HG03108 (cell line): ENCODE measurements around the gene MRPS27.

ENCODE experiments used
- ATAC-seq: cut with Tn5 transposase; IDR thresholded peaks from one replicate; pipeline ENCODE4 v1.9.1; 2021; ENCODE audit warnings: moderate library complexity; ENCODE audit not compliant: unreplicated experiment

The MRPS27 gene

DNA sequence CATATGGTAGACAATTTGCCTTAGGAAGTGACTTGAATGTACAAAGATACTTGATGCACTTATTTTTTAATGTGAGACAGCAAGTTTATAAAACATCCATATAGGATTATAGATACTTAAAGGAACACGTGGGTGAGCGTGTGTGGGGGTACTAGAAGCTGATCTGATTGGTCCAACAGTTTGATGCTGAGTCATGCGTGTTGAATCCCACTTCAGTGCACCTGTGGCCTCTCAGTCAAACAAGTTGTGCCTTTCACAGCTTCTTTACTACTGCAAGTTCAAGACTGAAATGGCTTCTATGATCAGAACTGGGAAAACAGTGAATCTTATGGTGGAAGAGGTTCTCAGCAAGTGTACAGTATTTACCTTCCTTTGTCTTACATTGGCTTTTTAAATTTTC lies 113.9 kb downstream of the MRPS27 start:
- no peak for ATAC-seq

DNA sequence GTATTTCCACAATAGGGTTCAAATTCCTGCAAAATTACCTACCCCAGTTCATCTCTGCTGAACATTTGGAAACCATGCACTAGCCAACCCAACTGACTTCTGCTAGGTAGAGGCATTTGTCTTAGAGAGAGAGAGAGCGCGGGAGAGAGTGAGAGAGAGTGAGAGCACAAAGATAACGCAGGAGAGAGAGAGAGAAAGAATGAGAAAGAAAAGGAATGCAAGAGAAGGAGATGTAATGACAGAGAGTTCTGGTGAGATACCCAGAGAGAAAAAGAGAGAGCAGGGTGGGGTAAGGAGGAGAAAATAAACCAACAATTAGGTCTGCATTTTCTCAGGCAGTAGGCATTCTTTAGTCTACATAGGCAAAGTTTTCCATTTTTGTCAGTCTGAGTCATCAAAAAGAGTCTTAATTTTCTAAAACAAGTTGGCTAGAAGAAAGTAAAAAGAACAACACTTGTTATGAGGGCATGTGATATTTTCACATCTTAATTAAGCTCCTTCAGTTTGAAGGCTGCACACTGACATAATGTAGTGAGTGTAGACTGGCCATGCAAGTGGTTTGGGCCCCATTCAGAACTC lies 114.5 kb downstream of the MRPS27 start:
- no peak for ATAC-seq

DNA sequence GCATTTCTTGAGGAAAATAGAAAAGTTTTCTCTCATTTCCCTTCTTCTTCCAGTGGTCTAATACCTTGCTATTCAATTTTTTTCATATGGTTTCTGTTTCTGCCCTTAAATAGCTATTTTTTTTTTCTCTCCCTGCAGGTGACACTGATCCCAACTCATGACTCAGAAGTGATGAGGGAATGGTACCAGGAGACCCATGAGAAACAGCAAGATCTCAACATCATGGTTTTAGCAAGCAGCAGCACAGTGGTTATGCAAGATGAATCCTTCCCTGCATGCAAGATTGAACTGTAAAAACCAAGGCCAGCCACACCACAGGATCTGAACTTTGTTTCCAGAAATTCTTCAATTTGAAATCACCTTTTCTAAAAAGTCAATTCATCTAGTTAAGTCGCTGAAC lies 115.1 kb downstream of the MRPS27 start:
- ATAC-seq = no peak

DNA sequence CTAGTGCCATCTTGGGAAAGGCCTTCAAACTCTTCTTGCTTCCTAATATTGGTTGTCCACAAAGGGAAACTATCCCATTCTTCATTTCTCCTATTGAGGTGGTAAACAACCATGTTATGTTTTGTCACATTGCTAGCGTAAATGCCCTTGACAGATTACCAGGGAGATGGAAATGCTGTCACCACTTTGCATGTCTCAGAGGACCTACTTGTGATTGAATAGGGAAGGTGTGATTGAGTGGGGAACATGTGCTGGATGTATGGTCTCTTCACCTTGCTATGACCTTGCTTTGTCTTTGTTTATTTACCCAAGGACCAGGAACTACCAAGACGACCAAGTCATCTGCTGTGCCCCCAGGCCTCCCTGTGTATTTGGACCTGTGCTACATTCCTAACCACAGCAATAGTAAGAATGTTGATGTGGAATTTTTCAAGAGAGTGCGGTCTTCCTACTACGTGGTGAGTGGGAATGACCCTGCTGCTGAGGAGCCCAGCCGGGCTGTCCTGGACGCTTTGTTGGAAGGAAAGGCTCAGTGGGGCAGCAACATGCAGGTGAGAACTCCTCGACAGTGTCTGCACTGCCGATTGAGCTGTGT lies 116.7 kb downstream of the MRPS27 start:
- ATAC-seq = no peak

DNA sequence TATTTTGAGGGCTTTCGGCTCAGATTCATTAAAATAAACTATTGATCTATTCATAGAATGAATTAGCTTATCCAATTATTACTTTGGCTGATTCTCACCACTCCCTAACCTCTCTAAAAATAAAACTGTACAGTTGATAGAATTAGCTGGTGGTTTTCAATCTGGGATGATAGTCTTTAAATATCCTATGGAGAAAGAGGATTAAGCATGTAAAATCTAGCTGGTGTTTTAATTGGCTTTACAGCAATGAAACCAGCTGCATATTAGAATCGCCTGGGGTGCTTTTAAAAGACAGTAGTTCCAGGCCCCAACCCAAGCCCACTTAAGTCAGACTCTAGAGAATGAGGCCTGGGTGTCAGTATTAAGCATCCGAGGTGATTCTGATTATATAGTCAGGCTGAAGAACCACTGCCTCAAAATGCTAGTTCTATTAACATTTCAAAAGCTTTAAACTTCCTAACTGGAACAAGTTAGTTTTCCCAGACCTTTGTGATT lies 117.7 kb downstream of the MRPS27 start:
- no peak for ATAC-seq

DNA sequence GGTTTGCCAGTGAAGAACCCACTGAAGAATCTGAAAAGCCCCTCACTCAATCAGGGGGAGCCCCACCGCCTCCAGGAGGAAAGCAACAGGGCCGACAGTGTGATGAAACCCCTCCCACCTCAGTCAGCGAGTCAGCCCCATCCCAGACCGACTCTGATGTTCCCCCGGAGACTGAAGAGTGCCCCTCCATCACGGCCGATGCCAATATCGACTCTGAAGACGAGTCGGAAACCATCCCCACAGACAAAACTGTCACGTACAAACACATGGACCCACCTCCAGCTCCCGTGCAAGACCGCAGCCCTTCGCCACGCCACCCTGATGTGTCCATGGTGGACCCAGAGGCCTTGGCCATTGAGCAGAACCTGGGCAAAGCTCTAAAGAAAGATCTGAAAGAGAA lies 120.4 kb downstream of the MRPS27 start:
- no peak for ATAC-seq

DNA sequence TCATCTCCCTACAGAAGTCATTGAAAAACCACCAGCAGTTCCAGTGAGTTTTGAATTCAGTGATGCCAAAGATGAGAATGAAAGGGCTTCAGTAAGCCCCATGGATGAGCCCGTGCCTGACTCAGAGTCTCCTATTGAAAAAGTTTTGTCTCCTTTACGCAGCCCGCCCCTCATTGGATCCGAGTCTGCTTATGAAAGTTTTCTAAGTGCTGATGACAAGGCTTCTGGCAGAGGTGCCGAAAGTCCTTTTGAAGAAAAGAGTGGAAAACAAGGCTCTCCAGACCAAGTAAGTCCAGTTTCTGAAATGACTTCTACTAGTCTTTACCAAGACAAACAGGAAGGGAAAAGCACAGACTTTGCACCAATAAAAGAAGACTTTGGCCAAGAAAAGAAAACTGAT lies 122.6 kb downstream of the MRPS27 start:
- ATAC-seq = no peak

DNA sequence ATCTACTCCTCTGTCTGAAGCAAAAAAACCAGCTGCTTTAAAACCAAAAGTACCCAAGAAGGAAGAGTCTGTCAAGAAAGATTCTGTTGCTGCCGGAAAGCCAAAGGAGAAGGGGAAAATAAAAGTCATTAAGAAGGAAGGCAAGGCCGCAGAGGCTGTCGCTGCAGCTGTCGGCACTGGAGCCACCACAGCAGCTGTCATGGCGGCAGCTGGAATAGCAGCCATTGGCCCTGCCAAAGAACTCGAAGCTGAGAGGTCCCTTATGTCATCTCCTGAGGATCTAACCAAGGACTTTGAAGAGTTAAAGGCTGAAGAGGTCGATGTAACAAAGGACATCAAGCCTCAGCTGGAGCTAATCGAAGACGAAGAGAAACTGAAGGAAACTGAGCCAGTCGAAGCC lies 124.5 kb downstream of the MRPS27 start:
- no peak for ATAC-seq

DNA sequence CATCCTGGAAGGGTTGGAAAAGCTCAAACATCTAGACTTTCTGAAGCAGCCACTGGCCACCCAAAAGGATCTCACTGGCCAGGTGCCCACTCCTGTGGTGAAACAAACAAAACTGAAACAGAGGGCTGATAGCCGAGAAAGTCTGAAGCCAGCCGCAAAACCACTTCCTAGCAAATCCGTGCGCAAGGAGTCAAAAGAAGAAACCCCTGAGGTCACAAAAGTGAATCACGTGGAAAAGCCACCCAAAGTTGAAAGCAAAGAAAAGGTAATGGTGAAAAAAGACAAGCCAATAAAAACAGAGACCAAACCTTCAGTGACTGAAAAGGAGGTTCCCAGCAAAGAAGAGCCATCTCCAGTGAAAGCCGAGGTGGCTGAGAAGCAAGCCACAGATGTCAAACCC lies 125.2 kb downstream of the MRPS27 start:
- ATAC-seq = peak; percentile 97

DNA sequence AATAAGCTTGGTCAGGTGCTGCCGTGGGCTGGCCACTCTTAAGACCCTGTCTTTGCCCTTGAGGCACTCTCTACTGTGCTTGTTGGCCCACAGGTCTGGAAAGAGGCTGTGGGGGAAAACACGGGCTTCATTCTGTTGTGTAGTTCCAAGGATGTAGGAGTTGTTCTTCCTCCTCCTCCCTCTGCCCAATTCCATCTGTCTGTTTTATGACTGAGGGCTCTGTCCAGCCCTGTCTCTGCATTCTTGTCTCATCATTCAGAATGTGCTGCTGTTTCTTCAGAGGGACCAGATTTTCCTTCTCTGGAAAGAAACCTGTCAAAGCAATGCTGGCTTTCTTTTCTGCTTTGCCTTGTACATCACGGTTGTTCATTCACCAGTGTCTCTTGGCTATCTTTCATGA lies 128.6 kb downstream of the MRPS27 start:
- ATAC-seq = no peak

DNA sequence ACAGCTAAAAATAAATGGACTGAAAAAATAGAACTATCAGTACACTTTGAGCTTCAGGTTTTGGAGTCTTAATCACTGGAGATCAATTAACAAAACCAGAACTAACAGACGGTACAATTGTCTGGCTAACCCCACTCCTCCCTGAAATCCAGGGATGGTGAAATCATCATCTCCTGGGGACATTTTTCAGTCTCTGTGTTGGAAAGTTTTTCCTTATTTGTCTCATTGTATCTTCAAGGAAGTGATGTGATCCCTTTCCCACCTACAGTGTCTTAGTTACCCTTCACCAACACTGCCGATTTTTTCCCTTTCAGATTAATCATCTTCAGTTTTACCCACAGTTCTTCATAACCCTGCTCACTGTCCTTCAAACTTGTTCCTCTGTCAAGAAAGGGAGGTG lies 130.9 kb downstream of the MRPS27 start:
- no peak for ATAC-seq

DNA sequence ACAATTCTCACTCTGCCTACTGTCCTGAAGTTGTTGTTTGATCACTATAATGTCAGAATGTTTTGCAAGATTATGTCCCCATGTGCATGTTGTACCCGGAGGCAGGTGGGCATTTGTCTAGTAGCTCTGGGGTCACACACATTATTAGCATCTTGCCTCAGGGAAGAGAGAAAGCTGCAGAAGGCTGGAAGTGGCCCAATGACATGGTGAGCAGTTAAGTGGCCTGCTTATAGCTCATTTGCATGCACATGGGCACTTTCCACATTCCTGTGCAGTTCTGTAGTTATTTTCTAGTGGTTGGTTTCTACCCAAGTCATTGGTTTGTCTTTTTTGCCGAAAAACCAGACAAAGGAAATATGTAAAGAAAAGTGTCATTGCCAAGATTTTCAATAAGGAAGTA lies 131.9 kb downstream of the MRPS27 start:
- ATAC-seq = no peak

DNA sequence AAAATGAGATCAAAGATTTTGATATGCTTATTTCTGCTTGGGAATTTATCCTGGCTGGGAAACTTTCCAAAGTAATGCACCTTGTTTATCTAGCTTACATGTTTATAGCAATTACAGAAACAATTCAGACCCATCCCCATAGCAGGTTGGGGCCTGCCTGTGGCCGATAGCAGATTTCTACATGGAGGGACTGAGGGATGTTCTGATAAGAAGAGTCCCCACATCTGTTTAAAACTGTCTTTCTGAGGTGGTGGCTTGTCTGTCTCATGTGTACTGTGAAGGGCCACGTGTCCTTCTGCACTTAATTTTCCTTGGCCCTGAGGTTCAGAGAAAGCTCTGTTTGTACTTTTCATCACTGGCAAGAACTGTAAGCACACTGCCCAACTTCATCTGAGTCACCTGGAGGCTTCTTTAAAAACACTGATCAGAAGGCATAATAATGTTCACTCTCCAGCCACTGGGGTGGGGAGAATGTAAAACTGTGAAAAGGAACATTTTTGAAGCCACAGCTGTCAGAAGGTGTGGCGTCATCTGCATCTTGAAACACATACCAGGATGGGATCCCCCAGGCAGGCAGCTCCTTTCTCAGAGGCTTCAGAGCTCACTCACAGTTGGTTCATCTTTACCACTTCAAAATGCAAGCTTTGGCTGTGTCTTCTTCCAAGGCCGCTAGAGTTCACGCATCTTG lies 132.5 kb downstream of the MRPS27 start:
- no peak for ATAC-seq

DNA sequence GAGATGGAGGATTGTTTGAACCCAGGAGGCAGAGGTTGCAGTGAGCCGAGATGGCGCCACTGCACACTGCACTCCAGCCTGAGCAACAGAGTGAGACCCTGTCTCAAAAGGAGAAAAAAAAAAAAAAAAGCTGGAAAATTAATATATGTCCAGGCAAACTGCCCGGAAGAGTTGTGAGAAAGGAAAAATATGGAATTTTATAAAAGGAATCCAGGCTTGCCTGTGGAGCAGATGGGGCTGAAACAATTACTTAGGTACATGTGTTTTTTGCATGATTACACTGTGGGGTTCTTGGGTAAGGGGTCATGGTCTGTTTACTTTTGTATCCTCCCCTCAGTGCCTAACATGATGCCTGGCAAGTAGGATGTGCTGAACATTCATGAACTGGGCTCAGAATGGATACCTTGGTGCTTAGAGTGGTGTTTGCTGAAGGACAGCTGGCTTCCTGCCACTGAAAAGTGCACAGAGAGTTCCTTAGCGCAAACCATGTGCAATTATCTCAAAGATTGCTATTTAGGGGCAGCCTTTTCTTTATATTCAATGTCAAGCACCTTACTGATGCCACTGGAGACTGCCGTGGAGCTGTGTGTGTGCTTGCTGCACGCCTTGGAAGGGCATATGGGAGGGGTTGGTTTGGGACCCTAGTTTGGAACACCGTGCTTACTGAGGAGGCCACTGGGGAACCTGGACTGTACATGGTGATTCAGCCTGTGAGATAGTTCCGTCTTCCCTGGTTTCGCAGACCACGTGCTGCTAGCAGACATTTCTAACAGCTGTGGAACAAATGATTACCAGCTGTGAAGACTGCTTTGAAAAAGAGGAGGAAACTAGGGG lies 134.3 kb downstream of the MRPS27 start:
- ATAC-seq = no peak

DNA sequence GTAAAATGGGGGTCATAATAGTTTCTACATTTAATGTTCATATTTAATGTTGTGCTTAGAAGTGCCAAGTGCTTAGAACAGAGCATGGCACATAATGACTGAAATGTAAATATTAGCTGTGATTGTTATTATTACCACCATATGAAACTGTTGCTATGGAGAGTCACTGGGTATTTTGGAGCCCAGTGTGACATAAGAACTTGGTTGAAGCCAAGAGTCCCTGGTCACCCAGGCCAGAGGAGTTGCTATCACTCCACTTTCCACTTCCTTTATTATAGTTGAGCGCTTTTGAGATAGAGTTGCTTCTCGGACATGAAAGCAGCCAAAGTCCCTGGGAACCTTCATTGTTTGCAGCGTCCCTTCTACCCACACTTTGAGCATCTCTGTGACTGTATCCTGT lies 135.6 kb downstream of the MRPS27 start:
- ATAC-seq = no peak

DNA sequence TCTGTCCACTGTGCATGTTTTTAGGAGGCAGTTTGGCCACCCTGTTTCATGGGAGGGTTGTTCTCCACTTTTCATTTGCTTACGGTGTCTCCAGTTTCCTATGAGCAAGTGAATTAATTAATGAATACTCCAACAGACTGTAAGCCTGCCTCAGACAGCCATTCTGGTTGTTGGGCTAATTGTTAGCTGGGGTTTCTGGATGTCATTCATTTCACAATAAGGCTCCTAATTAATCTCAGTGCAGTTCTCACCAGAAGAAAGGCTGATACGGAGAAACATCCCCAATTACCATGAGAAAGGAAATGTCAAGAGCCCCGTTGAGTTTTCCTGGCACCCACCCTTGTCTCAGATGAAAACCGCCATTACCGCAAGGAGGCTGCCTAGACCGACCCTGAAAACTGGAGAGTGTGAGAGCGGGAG lies 136.9 kb downstream of the MRPS27 start:
- no peak for ATAC-seq

DNA sequence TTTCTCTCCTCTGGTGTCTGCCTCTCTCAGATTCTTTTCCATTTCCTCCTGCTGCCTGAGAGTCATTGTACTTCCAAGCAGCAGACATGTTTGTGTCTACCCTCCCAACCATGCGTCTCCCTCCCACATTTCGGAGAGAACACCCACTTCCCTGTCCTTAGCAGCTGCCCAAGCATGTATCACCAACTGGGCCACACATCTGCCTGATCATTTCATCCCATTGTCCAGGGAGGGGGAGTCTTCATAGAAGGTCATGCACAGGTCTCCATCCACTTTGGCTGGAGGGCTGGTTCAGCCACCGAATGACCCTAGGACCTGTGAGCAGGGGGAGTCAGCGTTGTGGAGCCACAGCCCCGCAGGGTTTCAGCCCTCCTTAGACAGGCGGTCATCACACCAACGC lies 137.4 kb downstream of the MRPS27 start:
- no peak for ATAC-seq

DNA sequence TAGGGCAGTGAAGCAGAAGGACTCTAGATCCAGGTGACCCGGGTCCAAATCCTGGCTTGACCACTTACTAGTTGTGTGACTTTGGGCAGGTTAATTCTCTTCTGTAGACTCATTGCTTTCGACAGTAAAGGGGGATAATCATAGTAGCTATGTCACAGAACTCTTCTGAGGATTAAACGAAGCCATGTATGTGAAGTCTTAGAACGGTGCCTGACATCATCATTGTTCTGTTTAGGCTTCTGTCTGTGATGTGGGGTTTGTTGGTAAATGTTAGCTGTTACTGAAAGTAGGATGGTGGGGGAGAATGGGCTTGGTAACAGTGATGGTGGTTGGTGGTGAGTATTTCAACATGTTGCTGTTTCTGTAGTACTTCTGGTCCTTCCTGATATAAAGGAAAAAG lies 139.1 kb downstream of the MRPS27 start:
- no peak for ATAC-seq

DNA sequence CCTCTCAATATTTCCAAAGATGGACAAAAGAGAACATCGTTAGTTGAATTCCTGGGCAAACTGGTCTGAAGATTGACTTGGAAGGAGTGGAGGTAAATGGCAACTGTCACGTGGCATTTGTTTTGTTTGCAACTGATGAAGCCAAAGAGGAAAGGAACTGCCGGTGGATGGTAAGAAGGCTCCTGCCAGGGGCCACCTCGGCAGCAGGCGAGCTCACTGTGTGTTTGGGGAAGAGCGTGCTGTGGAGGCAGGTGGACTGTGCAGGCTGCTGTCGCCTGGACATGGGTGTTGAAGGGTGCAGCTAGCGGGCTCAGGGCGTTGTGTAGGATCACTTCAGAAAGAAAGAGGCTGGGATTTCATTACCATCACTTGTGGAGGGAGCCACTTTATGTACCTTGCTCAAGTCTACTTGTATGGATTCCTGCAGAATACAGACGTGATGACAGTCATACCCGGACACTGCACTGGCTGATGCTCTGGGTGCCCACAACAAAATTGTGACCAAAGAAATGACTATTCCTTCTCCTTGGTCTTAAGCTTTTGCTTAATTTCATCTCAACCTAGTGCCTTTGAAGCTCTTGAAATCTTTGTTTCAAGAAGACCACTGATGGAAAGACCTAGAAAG lies 140.1 kb downstream of the MRPS27 start:
- ATAC-seq = no peak

DNA sequence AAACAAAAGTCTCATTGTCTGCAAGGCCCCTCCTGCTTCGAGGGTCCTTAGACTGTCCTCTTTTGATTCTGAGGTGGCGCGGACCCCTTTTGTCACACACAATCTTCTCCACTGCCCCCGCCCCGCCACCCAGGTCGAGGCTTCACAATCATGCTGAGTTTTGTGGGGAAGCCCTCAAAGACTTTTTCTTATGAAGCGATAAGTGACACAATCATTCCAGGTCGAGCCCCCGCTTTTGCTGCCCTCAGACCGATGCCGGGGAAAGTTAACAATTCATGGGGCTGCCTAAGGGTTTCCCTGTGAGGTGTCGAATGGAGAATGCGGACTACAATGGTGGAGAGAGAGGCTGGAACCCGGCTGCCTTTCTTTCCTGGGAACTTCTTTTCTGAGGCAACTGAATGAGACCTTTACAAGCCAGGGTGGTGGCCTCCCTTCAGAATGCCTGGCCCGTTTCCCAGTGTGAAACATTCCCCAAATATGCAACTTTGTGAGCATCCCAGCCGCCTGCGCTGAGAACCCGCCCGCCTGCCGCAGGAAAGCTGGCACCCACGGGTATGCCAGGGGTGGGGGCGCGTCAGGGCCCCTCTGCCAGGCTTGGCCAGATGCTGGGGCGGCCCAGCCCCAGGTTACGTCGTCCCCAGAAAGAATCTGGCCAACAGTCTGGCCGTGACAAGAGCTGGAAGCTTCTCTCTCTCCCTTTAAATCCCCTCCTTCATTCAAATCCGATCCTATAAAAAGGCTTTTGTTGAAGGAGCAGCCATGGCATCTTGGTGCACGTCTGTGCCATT lies 140.8 kb downstream of the MRPS27 start:
- no peak for ATAC-seq
